Right atrium auricular region (tissue), 2 donors: ENCODE measurements around the gene GPR176. TPM values are rescaled to one million over a fixed set of nuclear protein-coding genes. Genes with fewer than 3 reads are reported as not detected.

Source experiments
- DNase-seq: peaks from one replicate; pipeline ENCODE4 v3.0.0-alpha.2; 2019; ENCODE audit warnings: low spot score
- H3K27ac ChIP-seq, 2 donors: fragments of 200-600 bp; sonication (generic); 1 replicate in 1 of 2; 2 replicates in 1 of 2; pipeline ENCODE4 v1.5.1; 2016 to 2019
- H3K27me3 ChIP-seq, 2 donors: fragments of 200-600 bp; sonication (generic); one replicate each; pipeline versions ENCODE4 v1.5.1 to v1.6.0; 2017 to 2019
- H3K36me3 ChIP-seq: fragments of 200-600 bp; sonication (generic); one replicate; pipeline ENCODE4 v1.5.1; 2016
- H3K4me1 ChIP-seq, 2 donors: fragments of 200-600 bp; sonication (generic); one replicate each; pipeline versions ENCODE4 v1.5.1 to v1.6.0; 2017 to 2019
- H3K4me3 ChIP-seq, 2 donors: fragments of 200-600 bp; sonication (generic); 1 replicate in 1 of 2; 2 replicates in 1 of 2; pipeline ENCODE4 v1.5.1; 2017 to 2019; ENCODE audit warnings: mild to moderate bottlenecking in 1 of 2, moderate library complexity in 1 of 2
- H3K9me3 ChIP-seq, 2 donors: fragments of 200-600 bp; sonication (generic); one replicate each; pipeline ENCODE4 v1.5.1; 2019
- total RNA-seq, 2 donors: library from RNA; depleted of rRNA; stranded (reverse); fragments of >200 nt; gene quantifications; one replicate each; pipeline ENCODE4 v1.1.0, GENCODE V29; 2016
- TF ChIP-seq, protein P1 (sequence below), 2 donors: fragments of 200-600 bp; sonication (generic); IDR thresholded peaks; one replicate each; pipeline ENCODE4 v1.5.1; 2019; ENCODE audit warnings: antibody characterized with exemption in 2 of 2

Gene GPR176
- total RNA-seq, 2 donors from 2014 or later = 4.3 to 6.7 TPM

DNA sequence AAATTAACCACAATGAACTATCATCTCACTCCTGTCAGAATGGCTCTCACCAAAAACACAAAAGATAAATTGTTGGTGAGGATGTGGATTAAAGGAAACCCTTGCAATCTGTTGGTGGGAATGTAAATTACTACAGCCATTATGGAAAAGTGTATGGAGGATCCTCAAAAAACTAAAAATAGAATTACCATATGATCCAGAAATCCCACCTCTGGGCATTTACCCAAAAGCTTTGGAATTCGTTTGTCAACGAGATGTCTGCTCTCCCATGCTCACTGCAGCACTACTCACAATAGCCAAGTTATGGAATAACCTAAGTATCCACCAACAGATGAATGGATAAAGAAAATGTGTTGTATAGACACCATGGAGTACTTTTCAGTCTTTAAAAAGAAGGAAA, 159.1 kb downstream of the GPR176 start:
- Histone ChIP-seq H3K27me3 (no peaks in the 10 kb centered on the region), H3K4me3 (no peak overlapping the region), H3K4me1 (no peaks in the 10 kb centered on the region), H3K36me3 (no peaks in the 10 kb centered on the region), H3K27ac (no peak overlapping the region), H3K9me3 (no peaks in the 10 kb centered on the region)
- TF ChIP-seq, protein P1, sequence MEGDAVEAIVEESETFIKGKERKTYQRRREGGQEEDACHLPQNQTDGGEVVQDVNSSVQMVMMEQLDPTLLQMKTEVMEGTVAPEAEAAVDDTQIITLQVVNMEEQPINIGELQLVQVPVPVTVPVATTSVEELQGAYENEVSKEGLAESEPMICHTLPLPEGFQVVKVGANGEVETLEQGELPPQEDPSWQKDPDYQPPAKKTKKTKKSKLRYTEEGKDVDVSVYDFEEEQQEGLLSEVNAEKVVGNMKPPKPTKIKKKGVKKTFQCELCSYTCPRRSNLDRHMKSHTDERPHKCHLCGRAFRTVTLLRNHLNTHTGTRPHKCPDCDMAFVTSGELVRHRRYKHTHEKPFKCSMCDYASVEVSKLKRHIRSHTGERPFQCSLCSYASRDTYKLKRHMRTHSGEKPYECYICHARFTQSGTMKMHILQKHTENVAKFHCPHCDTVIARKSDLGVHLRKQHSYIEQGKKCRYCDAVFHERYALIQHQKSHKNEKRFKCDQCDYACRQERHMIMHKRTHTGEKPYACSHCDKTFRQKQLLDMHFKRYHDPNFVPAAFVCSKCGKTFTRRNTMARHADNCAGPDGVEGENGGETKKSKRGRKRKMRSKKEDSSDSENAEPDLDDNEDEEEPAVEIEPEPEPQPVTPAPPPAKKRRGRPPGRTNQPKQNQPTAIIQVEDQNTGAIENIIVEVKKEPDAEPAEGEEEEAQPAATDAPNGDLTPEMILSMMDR (IDR thresholded peaks at IDR 0.05) = no peak
- DNase-seq = no peak

DNA sequence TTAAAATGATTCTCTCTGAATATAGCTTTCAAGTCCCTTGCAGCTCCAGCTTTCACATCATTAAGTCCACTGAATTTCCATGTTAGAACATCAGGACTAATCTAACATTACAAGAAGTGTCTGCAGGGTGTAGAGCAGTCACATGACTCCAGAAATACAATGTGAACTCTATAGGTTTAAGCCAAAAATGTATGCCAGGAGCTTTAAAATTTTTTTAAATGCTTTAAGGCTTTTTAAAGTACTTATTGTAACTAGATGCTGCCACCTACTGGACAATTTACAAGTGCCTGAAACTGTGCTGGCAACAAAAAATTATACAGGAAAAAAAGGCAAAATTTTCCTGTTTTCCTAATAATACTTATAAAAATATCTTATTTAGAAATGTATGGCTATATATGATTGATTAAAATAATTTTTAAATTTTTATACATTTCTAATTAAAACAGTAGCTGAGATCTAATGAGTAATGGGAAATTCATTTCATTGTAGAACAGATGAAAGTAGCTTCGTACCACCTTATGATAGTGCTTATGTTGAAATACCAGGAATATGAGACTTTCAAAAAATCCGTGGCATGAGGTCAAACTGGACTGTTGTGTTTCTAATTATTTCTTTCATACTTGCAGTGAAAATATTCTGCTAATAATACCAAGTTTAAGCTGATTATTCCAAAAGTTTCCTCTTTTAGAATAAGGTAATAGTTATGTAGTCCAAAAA, 163.1 kb downstream of the GPR176 start:
- Histone ChIP-seq H3K27ac (no peak overlapping the region), H3K27me3 (no peaks in the 10 kb centered on the region), H3K4me3 (no peak overlapping the region), H3K9me3 (no peaks in the 10 kb centered on the region), H3K4me1 (no peaks in the 10 kb centered on the region), H3K36me3 (no peaks in the 10 kb centered on the region)
- TF ChIP-seq, protein P1 (IDR thresholded peaks at IDR 0.05) = peak; percentile 72 to 88
- no peak for DNase-seq

DNA sequence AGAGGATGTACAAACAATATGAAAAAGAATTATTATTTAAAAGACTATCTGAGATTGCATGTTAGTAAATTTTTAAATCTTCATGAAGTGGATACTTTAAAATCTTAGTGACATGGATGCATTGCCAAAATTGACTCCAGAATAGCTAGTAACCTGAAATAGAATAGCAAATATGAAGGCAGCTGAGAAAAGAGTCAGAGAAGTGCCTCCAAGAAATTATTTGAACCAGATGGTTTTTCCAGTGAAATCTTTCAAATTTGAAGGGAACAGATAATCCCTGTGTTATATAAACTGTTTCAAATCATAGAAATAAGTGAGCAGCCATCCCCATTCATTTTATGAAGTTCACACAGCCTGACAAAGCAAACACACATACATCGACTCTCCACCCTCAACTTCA, 167.1 kb downstream of the GPR176 start:
- no peaks in the 10 kb centered on the region for H3K36me3 ChIP-seq
- H3K4me3 ChIP-seq = no peak overlapping the region
- H3K4me1 ChIP-seq = no peaks in the 10 kb centered on the region
- H3K27ac ChIP-seq = no peak overlapping the region
- TF ChIP-seq, protein P1 (IDR thresholded peaks at IDR 0.05) = no peak
- no peak for DNase-seq
- H3K27me3 ChIP-seq = no peaks in the 10 kb centered on the region
- H3K9me3 ChIP-seq = no peaks in the 10 kb centered on the region

DNA sequence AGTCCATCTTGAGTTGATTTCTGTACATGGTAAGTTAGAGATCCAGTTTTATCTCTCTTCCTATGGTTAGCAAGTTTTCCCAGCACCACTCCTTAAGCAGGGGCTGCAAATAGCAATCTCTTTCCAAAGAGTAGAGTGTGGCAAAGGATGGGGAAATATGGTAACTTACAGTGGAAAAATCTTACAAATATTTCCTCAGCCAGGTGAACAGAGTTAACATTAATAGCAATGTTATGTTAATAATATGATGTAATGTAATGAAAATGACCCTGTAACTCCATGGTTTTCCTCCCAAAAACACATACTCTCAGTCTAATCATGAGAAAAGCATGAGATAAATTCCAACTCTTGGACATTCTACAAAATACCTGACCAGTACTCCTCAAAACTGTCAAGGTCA, 167.8 kb downstream of the GPR176 start:
- Histone ChIP-seq H3K27ac (no peak overlapping the region), H3K27me3 (no peaks in the 10 kb centered on the region), H3K36me3 (no peaks in the 10 kb centered on the region), H3K4me1 (no peaks in the 10 kb centered on the region), H3K4me3 (no peak overlapping the region), H3K9me3 (no peaks in the 10 kb centered on the region)
- DNase-seq = no peak
- TF ChIP-seq, protein P1 (IDR thresholded peaks at IDR 0.05) = no peak

Other genes with a start within 250 kb of the GPR176 start
- under 1 TPM in 1 of 2 donors, not detected in 1; 0.24 TPM for gene FSIP1, start 137.4 kb downstream of the GPR176 start, total RNA-seq
- gene EIF2AK4, start 13.8 kb upstream of the GPR176 start, total RNA-seq = 10 to 100 TPM; 27.8 to 28.1 TPM
- gene SRP14, start 118.9 kb upstream of the GPR176 start, total RNA-seq = 100 to 1,000 TPM; 255 to 283 TPM
- 1 to 10 TPM; 1.3 to 3.0 TPM for gene BMF, start 188.6 kb upstream of the GPR176 start, total RNA-seq
- 1 to 10 TPM in 1 of 2 donors, under 1 TPM in 1; 0.39 to 2.1 TPM for gene BUB1B, start 240.8 kb upstream of the GPR176 start, total RNA-seq